Measurements from ENCODE around the gene RAD23B.
A peak's percentile ranks its signal among the peaks of the same experiment; 100 is the strongest.
"Not testable (repeated sequence)": the region's sequence is repeated elsewhere in the genome, so short reads cannot be mapped to it uniquely, and the experiment has no call there.

RAD23B gene

GRCh38 chr9:107295995-107296394 lies 12.9 kb downstream of the RAD23B start:
- DNase-seq = no peak

- not testable (repeated sequence) for DNase-seq
Measured at GRCh38 chr9:107296592-107296991, 13.5 kb downstream of the RAD23B start.

- peak; percentile 13 for DNase-seq
Measured at GRCh38 chr9:107299437-107299836, 16.4 kb downstream of the RAD23B start.

GRCh38 chr9:107306308-107306707 lies 23.2 kb downstream of the RAD23B start:
- no peak for DNase-seq

GRCh38 chr9:107307331-107307730 lies 24.3 kb downstream of the RAD23B start:
- no peak for DNase-seq

- DNase-seq = no peak
Measured at GRCh38 chr9:107308461-107308860, 25.4 kb downstream of the RAD23B start.

- DNase-seq = peak; percentile 31
Measured at GRCh38 chr9:107309271-107309670, 26.2 kb downstream of the RAD23B start.

GRCh38 chr9:107312376-107313050 lies 29.4 kb downstream of the RAD23B start:
- no peak for DNase-seq

GRCh38 chr9:107313555-107314096 lies 30.5 kb downstream of the RAD23B start:
- DNase-seq = no peak

GRCh38 chr9:107314763-107315162 lies 31.7 kb downstream of the RAD23B start:
- no peak for DNase-seq

- DNase-seq = no peak
Measured at GRCh38 chr9:107316795-107317661, 33.9 kb downstream of the RAD23B start.

GRCh38 chr9:107322643-107323042 lies 39.6 kb downstream of the RAD23B start:
- DNase-seq = no peak

- DNase-seq = no peak
Measured at GRCh38 chr9:107323836-107324585, 40.9 kb downstream of the RAD23B start.

- no peak for DNase-seq
Measured at GRCh38 chr9:107325842-107326241, 42.8 kb downstream of the RAD23B start.

- DNase-seq = no peak
Measured at GRCh38 chr9:107328510-107328909, 45.4 kb downstream of the RAD23B start.

GRCh38 chr9:107330420-107330819 lies 47.3 kb downstream of the RAD23B start:
- DNase-seq = no peak

- DNase-seq = no peak
Measured at GRCh38 chr9:107332883-107333282, 49.8 kb downstream of the RAD23B start.

- no peak for DNase-seq
Measured at GRCh38 chr9:107333363-107333762, 50.3 kb downstream of the RAD23B start.

GRCh38 chr9:107334103-107334776 lies 51.2 kb downstream of the RAD23B start:
- DNase-seq = no peak

- DNase-seq = no peak
Measured at GRCh38 chr9:107335331-107335730, 52.3 kb downstream of the RAD23B start.

GRCh38 chr9:107336718-107337360 lies 53.8 kb downstream of the RAD23B start:
- no peak for DNase-seq
